Caco-2 (cell line): ENCODE measurements around the gene ASIC1. TPM values are rescaled to one million over a fixed set of nuclear protein-coding genes. Genes with fewer than 3 reads are reported as not detected.

ENCODE experiments used
- BruUV-seq: library from RNA; stranded (reverse); fragments of 400-500 nt; replicated peaks from 2 replicates; lab custom pipeline; 2021; lab: Mats Ljungman, UMichigan
- CTCF ChIA-PET: fragments of 300-600 bp; sonication (Branson Sonifier 250); formaldehyde crosslinking; loops from one replicate; lab custom pipeline; 2022; ENCODE audit warnings: antibody characterized with exemption; lab: Charles Lee
- POLR2A ChIA-PET: fragments of 300-600 bp; sonication (Branson Sonifier 250); formaldehyde crosslinking; loops from one replicate; lab custom pipeline; 2022; ENCODE audit warnings: antibody characterized with exemption; lab: Charles Lee
- DNase-seq, 2 experiments: peaks; one replicate each; pipeline versions ENCODE4 v3.0.0 to v3.0.0-alpha.2; 2020 to 2022
- H3K27me3 ChIP-seq: replicated peaks from 2 replicates; pipeline ENCODE4 v1.6.0; 2011; ENCODE audit warnings: low read length; ENCODE audit not compliant: control insufficient read depth, insufficient read depth
- H3K36me3 ChIP-seq: 2 replicates; pipeline ENCODE4 v1.5.1; 2011; ENCODE audit warnings: low read length; ENCODE audit not compliant: control insufficient read depth, insufficient read depth
- H3K4me1 ChIP-seq: fragments of 250-450 bp; sonication (Bioruptor Pico); 2 replicates; pipeline ENCODE4 v1.5.1; 2020; ENCODE audit warnings: mild to moderate bottlenecking
- H3K4me3 ChIP-seq: 2 replicates; pipeline ENCODE4 v1.5.1; 2011; ENCODE audit warnings: low read depth, mild to moderate bottlenecking, control low read depth, low read length
- H3K9me3 ChIP-seq: fragments of 250-450 bp; sonication (Bioruptor Pico); 2 replicates; pipeline ENCODE4 v1.5.1; 2020; ENCODE audit warnings: mild to moderate bottlenecking, moderate library complexity
- H3K27ac Mint-ChIP-seq: one replicate; pipeline ENCODE4 v1.8.0; 2022; ENCODE audit warnings: mixed read lengths; ENCODE audit not compliant: unreplicated experiment
- H3K27me3 Mint-ChIP-seq: one replicate; pipeline ENCODE4 v1.8.0; 2022; ENCODE audit warnings: mixed read lengths; ENCODE audit not compliant: insufficient read depth, unreplicated experiment
- H3K36me3 Mint-ChIP-seq: one replicate; pipeline ENCODE4 v1.8.0; 2022; ENCODE audit warnings: mild to moderate bottlenecking, mixed read lengths; ENCODE audit not compliant: insufficient read depth, unreplicated experiment
- H3K4me1 Mint-ChIP-seq: one replicate; pipeline ENCODE4 v1.8.0; 2022; ENCODE audit warnings: low read depth, mixed read lengths; ENCODE audit not compliant: unreplicated experiment
- H3K4me3 Mint-ChIP-seq: one replicate; pipeline ENCODE4 v1.8.0; 2022; ENCODE audit warnings: mild to moderate bottlenecking, moderate library complexity, mixed read lengths; ENCODE audit not compliant: unreplicated experiment
- H3K9me3 Mint-ChIP-seq: one replicate; pipeline ENCODE4 v1.8.0; 2022; ENCODE audit warnings: mixed read lengths; ENCODE audit not compliant: unreplicated experiment
- intact Hi-C: fragments of 100-400 bp; cut with micrococcal nuclease; formaldehyde crosslinking; loops from one replicate; pipeline ENCODE4 v1.10.0; 2022; ENCODE audit not compliant: unreplicated experiment
- total RNA-seq: library from RNA; stranded (reverse); gene quantifications from 2 replicates; pipeline ENCODE4 v1.2.3, GENCODE V29; 2022
- TF ChIP-seq, protein P1 (sequence below), 2 experiments: fragments of 200-600 bp in 1 of 2; IDR thresholded peaks; 1 replicate in 1 of 2; 2 replicates in 1 of 2; pipeline versions ENCODE4 v1.5.1 to v1.8.0; 2011 to 2022; ENCODE audit warnings: antibody characterized with exemption in 1 of 2, control low read depth in 1 of 2, inconsistent platforms in 1 of 2, low read depth in 1 of 2, low read length in 1 of 2, mild to moderate bottlenecking in 1 of 2, moderate library complexity in 1 of 2; ENCODE audit not compliant: insufficient read depth in 1 of 2, severe bottlenecking in 1 of 2, unreplicated experiment in 1 of 2

The ASIC1 gene
- total RNA-seq, 1 experiment from 2014 or later, result 17.8 TPM

GRCh38 chr12:50014342-50014741, 43.1 kb upstream of the ASIC1 start:
- Mint-ChIP-seq H3K4me3 (no peak overlapping the region), H3K36me3 (peaks cover 63% of the 10 kb centered on the region), H3K27me3 (no peaks in the 10 kb centered on the region), H3K4me1 (peaks cover 13% of the 10 kb centered on the region), H3K9me3 (no peaks in the 10 kb centered on the region), H3K27ac (no peak overlapping the region)
- ChIA-PET POLR2A (no interaction called here), CTCF (interaction anchor here (0.6 to 1.7 kb wide), 4 partner anchors 22 to 47 kb away, joined by 3 to 4 read pairs (median 4); no protein-coding TSS in a partner anchor)
- no peak for DNase-seq
- no peak overlapping the region for H3K4me3 ChIP-seq
- no peaks in the 10 kb centered on the region for H3K9me3 ChIP-seq
- H3K4me1 ChIP-seq, result peaks cover 4% of the 10 kb centered on the region; the same call in 1 of the 2 replicates
- no peaks in the 10 kb centered on the region for H3K27me3 ChIP-seq
- intact Hi-C loops, result no loop called here
- no peaks in the 10 kb centered on the region for H3K36me3 ChIP-seq
- BruUV-seq, result no TSS peak
- TF ChIP-seq, protein P1, sequence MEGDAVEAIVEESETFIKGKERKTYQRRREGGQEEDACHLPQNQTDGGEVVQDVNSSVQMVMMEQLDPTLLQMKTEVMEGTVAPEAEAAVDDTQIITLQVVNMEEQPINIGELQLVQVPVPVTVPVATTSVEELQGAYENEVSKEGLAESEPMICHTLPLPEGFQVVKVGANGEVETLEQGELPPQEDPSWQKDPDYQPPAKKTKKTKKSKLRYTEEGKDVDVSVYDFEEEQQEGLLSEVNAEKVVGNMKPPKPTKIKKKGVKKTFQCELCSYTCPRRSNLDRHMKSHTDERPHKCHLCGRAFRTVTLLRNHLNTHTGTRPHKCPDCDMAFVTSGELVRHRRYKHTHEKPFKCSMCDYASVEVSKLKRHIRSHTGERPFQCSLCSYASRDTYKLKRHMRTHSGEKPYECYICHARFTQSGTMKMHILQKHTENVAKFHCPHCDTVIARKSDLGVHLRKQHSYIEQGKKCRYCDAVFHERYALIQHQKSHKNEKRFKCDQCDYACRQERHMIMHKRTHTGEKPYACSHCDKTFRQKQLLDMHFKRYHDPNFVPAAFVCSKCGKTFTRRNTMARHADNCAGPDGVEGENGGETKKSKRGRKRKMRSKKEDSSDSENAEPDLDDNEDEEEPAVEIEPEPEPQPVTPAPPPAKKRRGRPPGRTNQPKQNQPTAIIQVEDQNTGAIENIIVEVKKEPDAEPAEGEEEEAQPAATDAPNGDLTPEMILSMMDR (IDR thresholded peaks at IDR 0.05; ENCODE audit: insufficient read depth in 1 of 2, low read depth in 1 of 2, low read length in 1 of 2, severe bottlenecking in 1 of 2, unreplicated experiment in 1 of 2), result no peak

GRCh38 chr12:50016501-50017475, 40.6 kb upstream of the ASIC1 start:
- Histone ChIP-seq H3K4me1 (peaks cover 4% of the 10 kb centered on the region; the same call in 1 of the 2 replicates), H3K9me3 (no peaks in the 10 kb centered on the region), H3K36me3 (no peaks in the 10 kb centered on the region), H3K4me3 (no peak overlapping the region), H3K27me3 (no peaks in the 10 kb centered on the region)
- BruUV-seq, result no TSS peak
- Mint-ChIP-seq H3K4me1 (peaks cover 14% of the 10 kb centered on the region), H3K9me3 (no peaks in the 10 kb centered on the region), H3K36me3 (peaks cover 44% of the 10 kb centered on the region), H3K4me3 (no peak overlapping the region), H3K27me3 (no peaks in the 10 kb centered on the region), H3K27ac (no peak overlapping the region)
- ChIA-PET POLR2A (interaction anchor here (0.6 kb wide), 1 partner anchor 264 kb away, joined by 4 read pairs; no protein-coding TSS in a partner anchor), CTCF (no interaction called here)
- intact Hi-C loops, result no loop called here
- no peak for DNase-seq
- TF ChIP-seq, protein P1 (IDR thresholded peaks at IDR 0.05; ENCODE audit: insufficient read depth in 1 of 2, low read depth in 1 of 2, low read length in 1 of 2, severe bottlenecking in 1 of 2, unreplicated experiment in 1 of 2), result no peak

DNA sequence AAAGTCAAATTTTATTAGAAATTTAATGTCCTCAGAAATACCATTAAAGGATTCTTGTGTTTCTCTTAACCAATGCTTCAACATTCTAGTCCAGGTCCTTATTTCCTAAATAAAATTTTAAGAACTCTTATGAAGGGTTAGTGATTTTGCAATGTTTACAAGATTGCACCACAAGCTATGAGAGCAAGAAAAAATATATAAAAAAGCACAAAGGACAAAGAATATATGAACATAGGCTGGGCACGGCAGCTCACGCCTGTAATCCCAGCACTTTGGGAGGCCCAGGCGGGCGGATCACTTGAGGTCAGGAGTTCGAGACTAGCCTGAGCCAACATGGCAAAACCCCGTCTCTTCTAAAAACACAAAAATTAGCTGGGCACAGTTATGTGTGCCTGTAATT, 39.8 kb upstream of the ASIC1 start:
- Mint-ChIP-seq H3K4me1 (peaks cover 17% of the 10 kb centered on the region), H3K36me3 (peaks cover 47% of the 10 kb centered on the region), H3K27ac (no peak overlapping the region), H3K9me3 (no peaks in the 10 kb centered on the region), H3K27me3 (no peaks in the 10 kb centered on the region), H3K4me3 (no peak overlapping the region)
- DNase-seq, result no peak
- TF ChIP-seq, protein P1 (IDR thresholded peaks at IDR 0.05; ENCODE audit: insufficient read depth in 1 of 2, low read depth in 1 of 2, low read length in 1 of 2, severe bottlenecking in 1 of 2, unreplicated experiment in 1 of 2), result no peak
- intact Hi-C loops, result no loop called here
- ChIA-PET CTCF (no interaction called here), POLR2A (interaction anchor here (0.6 kb wide), 1 partner anchor 265 kb away, joined by 4 read pairs; no protein-coding TSS in a partner anchor)
- Histone ChIP-seq H3K4me3 (no peak overlapping the region), H3K9me3 (no peaks in the 10 kb centered on the region), H3K4me1 (peaks cover 4% of the 10 kb centered on the region; the same call in 1 of the 2 replicates), H3K36me3 (no peaks in the 10 kb centered on the region), H3K27me3 (no peaks in the 10 kb centered on the region)
- BruUV-seq, result no TSS peak
